Measurements from ENCODE around the gene SPATA32. TPM values are rescaled to one million over a fixed set of nuclear protein-coding genes. Genes with fewer than 3 reads are reported as not detected.

SPATA32 gene
- total RNA-seq, 8 experiments from 2014 or later = 0.13 to 0.47 (median 0.41) TPM; not detected in 2

DNA sequence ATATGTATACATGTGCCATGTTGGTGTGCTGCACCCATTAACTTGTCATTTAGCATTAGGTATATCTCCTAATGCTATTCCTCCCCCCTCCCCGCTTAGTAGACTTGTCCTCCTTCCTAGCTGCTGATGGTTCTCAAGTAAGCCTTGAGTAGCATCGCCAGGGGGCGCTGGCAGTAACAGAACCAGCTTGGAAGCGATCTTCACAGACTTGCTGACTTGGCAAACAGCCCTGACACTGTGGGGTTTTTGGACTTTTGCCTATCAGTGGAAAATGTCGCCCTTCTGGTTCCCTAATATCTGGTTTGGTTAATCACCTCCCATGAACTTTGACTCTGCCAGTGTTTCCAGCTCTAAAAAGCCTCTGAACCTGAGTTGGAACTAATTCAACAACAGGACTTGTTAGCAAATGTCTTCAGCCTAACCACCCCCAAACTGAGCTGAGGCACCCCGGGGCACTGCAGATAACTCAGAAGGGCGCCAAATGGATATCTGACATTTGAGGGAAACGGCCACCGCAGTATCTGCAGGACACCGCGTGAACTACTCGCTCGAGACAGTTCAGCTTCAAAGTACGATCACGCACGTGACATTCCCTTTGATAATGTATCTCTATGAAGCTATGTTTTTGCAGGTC is 15.4 kb upstream of the SPATA32 start:
- in situ Hi-C loops (cut with MboI; ENCODE audit: low pct_unique_long_range_greater_than_20kb in 2 of 9, low sequenced_read_pairs in 9 of 9, unreplicated experiment in 9 of 9) = loop anchor here in 3 of 9 experiments (25.0 kb wide), 1 partner anchor 110 kb away; no protein-coding TSS in a partner anchor
- Histone ChIP-seq H3K4me3 (no peak overlapping the region), H3K27ac (no peak overlapping the region), H3K4me1 (replicated peaks in 1 of 2) (no peaks in the 10 kb centered on the region)
- WGBS, 10 experiments = 0 to 100% (median 61%) methylated on average over 2 to 15 of the region's 16 CpGs
- peak; percentile 72 to 87 (median 80) for ATAC-seq (replicated peaks in 6 of 8)

DNA sequence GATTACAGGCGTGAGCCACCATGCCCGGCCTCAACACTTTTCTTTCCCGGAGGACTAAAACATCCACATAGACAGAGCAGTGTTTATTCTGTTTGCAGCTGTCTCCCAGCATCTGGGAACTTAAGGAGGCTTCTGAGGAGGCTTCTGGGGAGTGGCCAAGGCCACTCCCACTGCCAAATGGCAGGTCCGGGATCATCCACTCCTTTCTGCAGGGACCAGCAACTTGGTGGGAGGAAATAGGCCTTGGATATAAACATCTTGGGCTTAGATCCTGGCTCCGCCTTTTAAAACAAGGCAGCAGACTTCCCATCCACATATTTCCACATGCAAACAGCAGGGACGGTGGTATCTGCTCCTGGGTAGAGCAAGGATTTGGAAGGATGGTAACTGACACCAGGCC is 14.1 kb upstream of the SPATA32 start:
- ATAC-seq (replicated peaks in 6 of 8) = peak in 2 of 8 experiments; percentile 45 to 88
- in situ Hi-C loops (cut with MboI; ENCODE audit: low pct_unique_long_range_greater_than_20kb in 2 of 9, low sequenced_read_pairs in 9 of 9, unreplicated experiment in 9 of 9) = loop anchor here in 3 of 9 experiments (25.0 kb wide), 1 partner anchor 111 kb away; no protein-coding TSS in a partner anchor

DNA sequence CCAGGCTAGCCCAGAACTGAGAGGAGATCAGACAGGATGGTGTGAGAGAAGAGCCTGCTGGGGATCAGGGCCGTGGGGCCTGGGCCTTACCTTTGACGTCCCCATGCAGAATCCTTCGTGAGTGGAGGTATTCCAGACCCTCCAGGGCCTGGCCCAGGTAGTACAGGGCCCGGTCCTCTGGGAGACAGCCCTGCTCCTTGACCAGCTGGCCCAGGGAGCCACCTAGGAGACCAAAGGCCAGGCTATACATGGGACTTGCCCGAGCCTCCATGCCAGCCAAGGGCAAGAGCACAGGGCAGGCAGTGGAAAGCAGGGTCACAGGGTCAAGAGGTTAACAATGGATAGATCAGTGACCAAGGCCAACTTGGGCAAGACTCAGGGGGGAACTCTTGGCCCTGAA is 12.1 kb upstream of the SPATA32 start:
- no peak for ATAC-seq (replicated peaks in 6 of 8)
- WGBS, 10 experiments = 60 to 80% (median 80%) methylated on average over 1 to 2 of the region's 5 CpGs; no CpG with 5 or more reads in 7 of the 10 experiments

More for the DNA sequence above, 14.1 kb upstream of the SPATA32 start:
- Histone ChIP-seq H3K27ac (no peak overlapping the region), H3K4me1 (replicated peaks in 1 of 2) (no peaks in the 10 kb centered on the region), H3K4me3 (no peak overlapping the region)
- 20 to 90% (median 65%) methylated on average over 1 to 5 of the region's 6 CpGs; no CpG with 5 or more reads in 2 of the 10 experiments for WGBS, 10 experiments

DNA sequence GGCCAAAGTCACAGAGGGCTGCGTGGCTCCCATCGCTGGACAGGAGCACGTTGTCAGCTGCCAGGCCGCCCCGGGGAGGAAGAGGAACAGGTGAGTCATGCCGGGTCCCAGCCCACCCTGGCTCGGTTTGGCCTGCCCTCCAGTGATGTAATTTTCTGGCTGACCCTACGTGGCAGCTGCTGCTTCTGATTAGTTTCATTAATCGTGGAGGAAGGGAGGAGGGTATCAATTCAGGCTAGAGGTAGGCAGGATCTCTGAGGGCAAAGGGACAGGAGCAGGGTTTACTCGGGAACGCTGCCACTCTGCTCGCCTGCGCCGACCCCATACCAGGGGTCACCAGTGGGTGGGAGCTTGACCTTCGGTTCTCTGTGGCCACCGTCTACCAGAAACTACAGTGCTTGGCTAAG is 11.7 kb upstream of the SPATA32 start:
- in situ Hi-C loops (cut with MboI; ENCODE audit: low pct_unique_long_range_greater_than_20kb in 2 of 9, low sequenced_read_pairs in 9 of 9, unreplicated experiment in 9 of 9) = loop anchor here in 1 of 9 experiments (5.0 kb wide), 1 partner anchor 104 kb away; no protein-coding TSS in a partner anchor

More for the DNA sequence above, 12.1 kb upstream of the SPATA32 start:
- in situ Hi-C loops (cut with MboI; ENCODE audit: low pct_unique_long_range_greater_than_20kb in 2 of 9, low sequenced_read_pairs in 9 of 9, unreplicated experiment in 9 of 9) = loop anchor here in 1 of 9 experiments (5.0 kb wide), 1 partner anchor 103 kb away; no protein-coding TSS in a partner anchor
- H3K27ac ChIP-seq = no peak overlapping the region
- H3K4me3 ChIP-seq = no peak overlapping the region
- H3K4me1 ChIP-seq (replicated peaks in 1 of 2) = no peaks in the 10 kb centered on the region

DNA sequence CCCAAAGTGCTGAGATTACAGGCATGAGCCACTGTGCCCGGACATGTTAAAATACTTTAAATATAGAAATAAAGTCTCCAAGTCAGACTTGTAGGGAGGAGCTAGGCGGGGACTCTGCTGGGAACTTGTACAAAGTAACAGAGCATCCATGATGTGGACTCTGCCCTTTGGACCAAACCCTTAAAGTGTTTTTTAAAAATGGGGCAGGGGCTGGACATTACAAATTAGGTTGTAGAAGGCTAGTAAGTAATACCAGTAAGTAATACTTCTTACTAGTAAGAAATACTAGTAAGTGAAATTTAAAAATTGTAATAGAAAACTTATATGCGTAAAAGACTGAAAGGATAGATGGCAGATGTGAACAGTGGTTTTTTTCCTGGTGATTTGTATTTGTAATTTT is 9.7 kb upstream of the SPATA32 start:
- Histone ChIP-seq H3K4me1 (replicated peaks in 1 of 2) (no peaks in the 10 kb centered on the region), H3K27ac (no peak overlapping the region), H3K4me3 (no peak overlapping the region)
- WGBS, 10 experiments = 89 to 100% (median 100%) methylated on average over 1 to 3 of the region's 3 CpGs; no CpG with 5 or more reads in 2 of the 10 experiments
- in situ Hi-C loops (cut with MboI; ENCODE audit: low pct_unique_long_range_greater_than_20kb in 2 of 9, low sequenced_read_pairs in 9 of 9, unreplicated experiment in 9 of 9) = loop anchor here in 1 of 9 experiments (5.0 kb wide), 1 partner anchor 106 kb away; no protein-coding TSS in a partner anchor
- no peak for ATAC-seq (replicated peaks in 6 of 8)

More for the DNA sequence above, 11.7 kb upstream of the SPATA32 start:
- no peak for ATAC-seq (replicated peaks in 6 of 8)
- Histone ChIP-seq H3K4me3 (no peak overlapping the region), H3K4me1 (replicated peaks in 1 of 2) (no peaks in the 10 kb centered on the region), H3K27ac (no peak overlapping the region)
- WGBS, 10 experiments = 18 to 100% (median 74%) methylated on average over 1 to 10 of the region's 16 CpGs; no CpG with 5 or more reads in 5 of the 10 experiments

DNA sequence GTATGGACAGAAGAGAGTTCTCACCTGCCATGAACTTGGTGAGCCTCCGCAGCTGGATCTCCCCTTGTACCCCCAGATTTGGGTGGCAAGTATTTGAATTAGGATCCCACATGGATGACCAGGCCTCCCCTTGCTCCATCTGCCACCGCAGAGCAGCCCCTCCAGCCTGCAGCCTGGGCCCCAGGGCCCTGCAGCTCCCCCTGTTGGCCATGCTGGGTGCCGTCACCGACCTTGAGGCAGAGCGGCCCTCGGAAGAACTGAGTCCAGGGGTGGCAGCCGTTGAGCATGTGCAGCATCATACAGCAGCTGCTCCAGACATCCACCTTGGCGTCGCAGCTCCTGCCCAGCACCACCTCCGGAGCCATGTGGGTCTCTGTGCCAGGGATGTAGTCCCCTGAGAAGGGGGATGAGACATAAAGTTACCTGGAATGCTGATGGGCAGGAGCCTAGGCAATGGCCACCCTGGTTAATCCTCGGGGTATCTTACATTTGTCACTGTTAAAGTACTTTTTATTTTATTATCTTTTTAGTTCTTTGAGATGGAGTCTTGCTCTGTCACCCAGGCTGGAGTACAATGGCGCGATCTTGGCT is 9.0 kb upstream of the SPATA32 start:
- ATAC-seq (replicated peaks in 6 of 8) = peak in 2 of 8 experiments; percentile 16 to 60
- Histone ChIP-seq H3K27ac (no peak overlapping the region), H3K4me3 (no peak overlapping the region), H3K4me1 (replicated peaks in 1 of 2) (no peaks in the 10 kb centered on the region)
- WGBS, 10 experiments = 80 to 100% (median 93%) methylated on average over 1 to 6 of the region's 13 CpGs; no CpG with 5 or more reads in 3 of the 10 experiments
- in situ Hi-C loops (cut with MboI; ENCODE audit: low pct_unique_long_range_greater_than_20kb in 2 of 9, low sequenced_read_pairs in 9 of 9, unreplicated experiment in 9 of 9) = loop anchor here in 1 of 9 experiments (5.0 kb wide), 1 partner anchor 106 kb away; no protein-coding TSS in a partner anchor

DNA sequence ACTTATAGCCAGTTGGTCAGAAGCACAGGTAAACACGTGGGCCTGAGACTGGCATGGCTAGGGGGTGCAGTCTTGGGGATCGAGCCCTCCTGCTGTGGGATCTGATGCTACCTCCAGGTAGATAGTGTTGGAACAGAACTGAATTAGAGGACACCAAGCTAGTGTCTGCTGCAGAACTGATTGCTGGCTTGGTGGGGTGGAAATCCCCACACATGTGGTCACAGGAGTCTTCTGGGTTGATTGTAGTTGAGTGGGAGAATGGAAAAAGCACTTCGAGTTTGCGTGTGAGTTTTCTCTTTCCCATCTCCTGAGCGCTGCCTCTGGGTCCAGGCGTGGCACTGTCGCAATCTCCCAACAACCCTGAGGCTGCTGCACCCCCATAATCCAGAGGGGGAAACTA is 8.0 kb upstream of the SPATA32 start:
- no peak overlapping the region for H3K4me3 ChIP-seq
- no peak for ATAC-seq (replicated peaks in 6 of 8)
- H3K27ac ChIP-seq = no peak overlapping the region
- in situ Hi-C loops (cut with MboI; ENCODE audit: low pct_unique_long_range_greater_than_20kb in 2 of 9, low sequenced_read_pairs in 9 of 9, unreplicated experiment in 9 of 9) = loop anchor here in 1 of 9 experiments (5.0 kb wide), 1 partner anchor 107 kb away; no protein-coding TSS in a partner anchor
- no peaks in the 10 kb centered on the region for H3K4me1 ChIP-seq (replicated peaks in 1 of 2)
- 60 to 100% (median 89%) methylated on average over 1 to 3 of the region's 7 CpGs; no CpG with 5 or more reads in 5 of the 10 experiments for WGBS, 10 experiments

DNA sequence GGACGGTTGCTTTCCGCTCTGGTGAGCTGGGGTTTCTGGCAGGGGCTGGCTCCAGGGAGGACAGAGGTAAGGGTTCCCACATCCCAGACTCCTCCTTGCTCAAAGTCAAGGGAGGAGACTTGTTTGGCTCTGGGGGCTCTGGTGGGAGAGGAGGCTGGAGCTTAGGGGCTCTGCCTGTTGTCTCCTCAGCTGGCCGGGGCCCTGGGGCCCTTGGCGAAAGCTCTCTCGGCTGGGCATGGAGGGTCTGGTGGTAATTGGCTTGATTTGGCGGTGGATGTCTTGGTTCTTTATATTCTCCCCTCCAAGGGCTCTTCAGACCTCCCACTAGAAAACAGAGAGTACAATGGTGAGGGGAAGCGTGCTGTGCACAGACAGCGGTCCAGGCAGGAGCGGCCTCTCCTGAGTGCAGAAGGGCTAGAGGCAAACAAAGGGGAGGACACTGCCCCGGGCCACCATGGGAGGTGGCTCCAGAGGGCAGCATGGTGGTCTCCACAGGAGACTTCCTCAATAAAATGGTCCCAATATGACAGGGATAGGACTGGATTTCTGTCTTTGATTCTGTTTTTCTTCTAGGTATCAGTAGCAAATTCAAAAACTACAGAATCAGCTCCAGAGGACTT is 5.7 kb upstream of the SPATA32 start:
- WGBS, 10 experiments = 90 to 100% (median 97%) methylated on average over 2 to 5 of the region's 10 CpGs; no CpG with 5 or more reads in 7 of the 10 experiments
- Histone ChIP-seq H3K4me3 (no peak overlapping the region), H3K4me1 (replicated peaks in 1 of 2) (peaks cover 0 to 2% of the 10 kb centered on the region in 2 donors), H3K27ac (no peak overlapping the region)
- in situ Hi-C loops (cut with MboI; ENCODE audit: low pct_unique_long_range_greater_than_20kb in 2 of 9, low sequenced_read_pairs in 9 of 9, unreplicated experiment in 9 of 9) = no loop called here
- no peak for ATAC-seq (replicated peaks in 6 of 8)

DNA sequence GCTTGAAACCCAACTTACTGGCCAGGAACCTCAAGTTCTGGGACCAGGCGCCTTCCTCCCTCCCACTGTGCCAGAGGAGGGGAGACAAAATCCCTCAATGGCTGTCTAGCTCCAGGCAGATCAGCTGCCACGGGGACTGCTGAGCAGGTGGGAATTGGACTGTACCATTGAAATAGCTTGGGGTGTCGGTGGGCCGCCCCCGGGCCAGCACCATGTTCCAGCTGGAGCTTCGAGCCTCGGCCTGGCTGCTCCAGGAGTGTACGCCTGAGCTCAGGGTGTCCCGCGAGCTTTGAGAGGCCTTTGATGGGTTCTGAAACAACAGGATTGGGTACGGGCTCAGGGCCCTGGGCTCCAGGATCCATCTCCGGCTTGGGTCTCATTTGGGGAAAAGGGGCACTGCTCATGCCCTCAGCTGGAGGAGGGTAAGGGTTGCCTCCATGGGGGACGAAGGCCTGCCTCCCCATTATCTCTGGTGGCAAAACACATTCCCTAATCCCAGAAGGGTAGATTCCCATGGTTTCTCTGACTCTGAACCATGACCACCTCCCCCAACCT is 4.6 kb upstream of the SPATA32 start:
- Histone ChIP-seq H3K4me3 (no peak overlapping the region), H3K4me1 (replicated peaks in 1 of 2) (peaks cover under 1 to 8% of the 10 kb centered on the region in 2 donors), H3K27ac (no peak overlapping the region)
- 85 to 100% (median 100%) methylated on average over 1 to 5 of the region's 13 CpGs; no CpG with 5 or more reads in 3 of the 10 experiments for WGBS, 10 experiments
- no peak for ATAC-seq (replicated peaks in 6 of 8)
- in situ Hi-C loops (cut with MboI; ENCODE audit: low pct_unique_long_range_greater_than_20kb in 2 of 9, low sequenced_read_pairs in 9 of 9, unreplicated experiment in 9 of 9) = no loop called here

DNA sequence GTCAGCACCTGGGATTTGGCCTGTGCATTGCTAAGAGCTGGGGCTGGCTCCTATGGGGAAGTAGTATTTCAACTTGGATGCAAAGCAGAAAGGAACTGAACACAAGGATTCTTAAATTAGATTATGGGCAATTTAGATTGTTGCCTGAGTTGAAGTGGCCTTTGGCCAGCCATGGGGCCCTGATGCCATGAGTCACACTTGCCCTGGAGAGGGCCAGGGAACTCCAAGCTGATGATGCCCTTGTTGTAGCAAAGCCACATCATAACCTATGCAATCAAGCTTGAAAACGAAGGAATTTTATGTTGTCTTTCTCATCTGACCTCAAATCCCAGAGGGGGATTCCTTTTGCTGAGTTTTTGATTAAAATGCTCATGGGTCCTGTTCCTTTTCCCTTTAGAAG is 3.9 kb upstream of the SPATA32 start:
- in situ Hi-C loops (cut with MboI; ENCODE audit: low pct_unique_long_range_greater_than_20kb in 2 of 9, low sequenced_read_pairs in 9 of 9, unreplicated experiment in 9 of 9) = no loop called here
- peak in 2 of 8 experiments; percentile 30 to 66 for ATAC-seq (replicated peaks in 6 of 8)
- Histone ChIP-seq H3K4me1 (replicated peaks in 1 of 2) (peaks cover 3 to 9% of the 10 kb centered on the region in 2 donors), H3K27ac (no peak overlapping the region), H3K4me3 (no peak overlapping the region)
- 0 to 80% (median 75%) methylated on average over 1 of the region's 1 CpG; no CpG with 5 or more reads in 7 of the 10 experiments for WGBS, 10 experiments

DNA sequence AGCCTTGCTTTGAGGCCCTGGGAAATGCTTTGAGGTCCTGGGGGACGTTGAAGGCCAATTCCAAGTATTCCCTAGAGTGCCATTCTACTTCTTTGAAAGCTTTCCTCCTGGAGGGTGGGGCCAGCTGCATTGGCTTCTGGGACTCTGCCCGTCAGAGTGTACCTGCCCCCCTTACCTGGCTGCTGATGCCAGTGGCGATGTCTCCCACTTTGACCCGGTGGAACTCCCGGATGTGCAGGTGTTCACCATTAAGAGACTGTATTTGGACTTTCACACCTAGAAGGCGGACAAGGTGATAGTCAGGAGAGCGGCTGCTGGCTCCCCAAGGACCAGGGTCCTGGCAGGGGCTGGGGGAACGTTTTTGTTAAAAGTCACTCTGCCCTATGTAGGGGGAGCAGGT is 3.1 kb upstream of the SPATA32 start:
- WGBS, 10 experiments = 14 to 100% (median 77%) methylated on average over 1 to 3 of the region's 8 CpGs; no CpG with 5 or more reads in 4 of the 10 experiments
- no peak overlapping the region for H3K27ac ChIP-seq
- H3K4me3 ChIP-seq = no peak overlapping the region
- H3K4me1 ChIP-seq (replicated peaks in 1 of 2) = peaks cover 3 to 9% of the 10 kb centered on the region in 2 donors
- in situ Hi-C loops (cut with MboI; ENCODE audit: low pct_unique_long_range_greater_than_20kb in 2 of 9, low sequenced_read_pairs in 9 of 9, unreplicated experiment in 9 of 9) = no loop called here
- ATAC-seq (replicated peaks in 6 of 8) = no peak

DNA sequence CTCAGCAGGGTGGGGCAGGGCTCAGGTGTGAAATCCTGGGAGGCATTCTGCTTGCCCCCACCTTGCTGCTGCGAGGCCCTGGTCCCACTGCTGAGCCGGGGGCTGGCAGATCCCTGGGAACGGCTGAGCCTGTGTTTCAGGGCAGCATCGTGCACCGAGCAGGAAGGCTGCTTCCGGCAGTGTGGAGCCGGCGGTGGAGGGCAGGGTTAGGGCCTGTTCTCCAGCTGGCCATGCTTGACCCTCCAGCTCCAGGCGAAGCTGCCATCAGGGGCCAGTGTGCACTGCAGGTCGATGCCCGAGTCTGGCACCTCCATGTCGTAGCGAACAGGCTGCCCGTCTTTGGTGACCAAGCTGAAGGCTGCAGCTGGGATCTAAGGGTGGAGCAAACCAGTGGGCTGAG is 2.5 kb upstream of the SPATA32 start:
- WGBS, 10 experiments = 88 to 100% methylated on average over 1 to 8 of the region's 14 CpGs; no CpG with 5 or more reads in 8 of the 10 experiments
- ATAC-seq (replicated peaks in 6 of 8) = no peak
- H3K4me3 ChIP-seq = no peak overlapping the region
- in situ Hi-C loops (cut with MboI; ENCODE audit: low pct_unique_long_range_greater_than_20kb in 2 of 9, low sequenced_read_pairs in 9 of 9, unreplicated experiment in 9 of 9) = no loop called here
- H3K27ac ChIP-seq = no peak overlapping the region
- peaks cover 3 to 9% of the 10 kb centered on the region in 2 donors for H3K4me1 ChIP-seq (replicated peaks in 1 of 2)

Measured in motor neuron (in vitro differentiated cells).